Measurements from ENCODE around the gene PPP6R1. TPM values are rescaled to one million over a fixed set of nuclear protein-coding genes. Genes with fewer than 3 reads are reported as not detected.

PPP6R1 gene
- total and polyA plus RNA-seq, 4 donors = 37.3 to 86.3 (median 48.1) TPM

DNA sequence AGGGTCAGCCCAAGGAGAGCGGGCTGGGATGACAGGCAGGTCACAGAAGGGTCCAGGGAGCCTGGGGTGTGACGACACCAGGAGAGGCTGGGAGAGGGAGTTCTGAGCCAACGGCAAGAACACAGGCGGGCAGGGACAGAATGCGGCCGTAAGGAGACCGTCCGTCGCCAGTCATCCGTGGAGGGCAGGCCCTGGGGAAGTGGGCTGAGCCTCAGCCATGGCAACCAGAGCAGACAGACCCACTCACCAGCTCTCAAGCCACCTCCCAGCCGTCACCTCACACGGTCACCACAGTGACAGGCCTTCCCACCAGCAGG lies 26.6 kb downstream of the PPP6R1 start:
- DNase-seq (no peak), ATAC-seq (ENCODE audit: insufficient read depth, low FRiP score) (no peak)
- Histone ChIP-seq H3K36me3 (ENCODE audit: control insufficient read depth in 4 of 4, insufficient read depth in 4 of 4, low read length in 4 of 4) (peaks cover 24 to 74% (median 29%) of the 10 kb centered on the region in 4 donors), H3K4me3 (no peak overlapping the region), H3K27me3 (ENCODE audit: control insufficient read depth in 3 of 3, insufficient read depth in 3 of 3, low read length in 2 of 3) (no peaks in the 10 kb centered on the region), H3K27ac (ENCODE audit: low read depth in 1 of 2, low read length in 1 of 2) (no peak overlapping the region), H3K9ac (ENCODE audit: insufficient read depth in 1 of 2, low read length in 2 of 2) (no peak overlapping the region), H3K9me3 (ENCODE audit: control insufficient read depth in 4 of 4, insufficient read depth in 3 of 4, low read length in 3 of 4) (no peaks in the 10 kb centered on the region), H3K4me1 (ENCODE audit: control insufficient read depth in 5 of 5, insufficient read depth in 5 of 5, low read length in 5 of 5) (no peaks in the 10 kb centered on the region)
- WGBS, 2 donors = 80 to 90% methylated on average over 12 of the region's 12 CpGs
- TF ChIP-seq, protein P1, sequence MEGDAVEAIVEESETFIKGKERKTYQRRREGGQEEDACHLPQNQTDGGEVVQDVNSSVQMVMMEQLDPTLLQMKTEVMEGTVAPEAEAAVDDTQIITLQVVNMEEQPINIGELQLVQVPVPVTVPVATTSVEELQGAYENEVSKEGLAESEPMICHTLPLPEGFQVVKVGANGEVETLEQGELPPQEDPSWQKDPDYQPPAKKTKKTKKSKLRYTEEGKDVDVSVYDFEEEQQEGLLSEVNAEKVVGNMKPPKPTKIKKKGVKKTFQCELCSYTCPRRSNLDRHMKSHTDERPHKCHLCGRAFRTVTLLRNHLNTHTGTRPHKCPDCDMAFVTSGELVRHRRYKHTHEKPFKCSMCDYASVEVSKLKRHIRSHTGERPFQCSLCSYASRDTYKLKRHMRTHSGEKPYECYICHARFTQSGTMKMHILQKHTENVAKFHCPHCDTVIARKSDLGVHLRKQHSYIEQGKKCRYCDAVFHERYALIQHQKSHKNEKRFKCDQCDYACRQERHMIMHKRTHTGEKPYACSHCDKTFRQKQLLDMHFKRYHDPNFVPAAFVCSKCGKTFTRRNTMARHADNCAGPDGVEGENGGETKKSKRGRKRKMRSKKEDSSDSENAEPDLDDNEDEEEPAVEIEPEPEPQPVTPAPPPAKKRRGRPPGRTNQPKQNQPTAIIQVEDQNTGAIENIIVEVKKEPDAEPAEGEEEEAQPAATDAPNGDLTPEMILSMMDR (IDR thresholded peaks at IDR 0.05; ENCODE audit: control extremely low read depth, extremely low read depth) = no peak

DNA sequence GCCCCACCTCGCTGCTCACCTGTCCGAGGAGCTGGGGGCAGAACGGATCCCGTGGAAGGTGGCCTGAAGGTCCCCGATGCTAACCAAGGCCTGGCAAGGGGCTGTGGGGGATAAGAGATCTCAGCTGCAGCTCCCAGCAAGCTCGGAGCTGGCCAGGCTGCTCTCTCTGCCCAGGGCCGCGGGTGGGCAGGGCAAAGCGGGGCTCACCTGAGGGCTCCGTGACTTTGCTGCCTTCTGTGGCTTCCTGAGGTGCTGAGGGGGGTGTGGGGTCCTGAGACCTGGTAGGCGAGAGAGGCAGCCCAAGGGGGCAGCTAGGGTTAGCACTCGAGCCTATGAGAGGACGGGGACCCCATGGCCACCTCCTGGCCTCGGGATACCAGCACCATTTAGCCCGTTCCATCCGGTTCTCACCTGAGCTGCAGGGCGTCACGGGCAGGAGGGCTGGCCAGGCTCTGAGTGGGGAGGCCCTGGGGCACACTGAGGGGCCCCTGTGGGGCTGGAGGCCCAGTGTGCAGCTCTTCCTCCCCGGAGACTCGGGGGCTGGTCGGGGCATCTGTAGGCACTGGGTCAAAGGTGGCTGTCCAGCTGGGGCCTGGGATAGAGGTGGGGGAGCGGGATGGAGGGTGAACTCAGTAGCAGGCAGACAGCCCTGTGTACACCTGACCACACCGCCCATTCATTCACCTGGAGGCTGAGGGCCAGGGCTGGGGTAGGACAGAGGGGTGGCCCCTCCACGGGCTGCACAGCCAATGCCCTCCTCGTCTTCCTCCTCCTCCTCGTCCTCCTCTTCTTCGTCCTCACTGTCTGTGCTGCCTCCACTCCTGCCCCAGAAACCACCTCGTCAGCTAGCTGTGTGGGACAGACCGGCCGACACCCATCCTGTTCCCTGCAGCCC lies 27.2 kb downstream of the PPP6R1 start:
- ATAC-seq (ENCODE audit: insufficient read depth, low FRiP score) (no peak), DNase-seq (no peak)
- TF ChIP-seq, protein P1 (IDR thresholded peaks at IDR 0.05; ENCODE audit: control extremely low read depth, extremely low read depth) = no peak
- WGBS, 2 donors = 93 to 96% methylated on average over 30 of the region's 30 CpGs
- no peaks in the 10 kb centered on the region for H3K9me3 ChIP-seq (ENCODE audit: control insufficient read depth in 4 of 4, insufficient read depth in 3 of 4, low read length in 3 of 4)
- peaks cover 19 to 73% (median 26%) of the 10 kb centered on the region in 4 donors for H3K36me3 ChIP-seq (ENCODE audit: control insufficient read depth in 4 of 4, insufficient read depth in 4 of 4, low read length in 4 of 4)
- no peak overlapping the region for H3K27ac ChIP-seq (ENCODE audit: low read depth in 1 of 2, low read length in 1 of 2)
- H3K27me3 ChIP-seq (ENCODE audit: control insufficient read depth in 3 of 3, insufficient read depth in 3 of 3, low read length in 2 of 3) = no peaks in the 10 kb centered on the region
- H3K4me1 ChIP-seq (ENCODE audit: control insufficient read depth in 5 of 5, insufficient read depth in 5 of 5, low read length in 5 of 5) = no peaks in the 10 kb centered on the region
- H3K9ac ChIP-seq (ENCODE audit: insufficient read depth in 1 of 2, low read length in 2 of 2) = no peak overlapping the region
- no peak overlapping the region for H3K4me3 ChIP-seq

DNA sequence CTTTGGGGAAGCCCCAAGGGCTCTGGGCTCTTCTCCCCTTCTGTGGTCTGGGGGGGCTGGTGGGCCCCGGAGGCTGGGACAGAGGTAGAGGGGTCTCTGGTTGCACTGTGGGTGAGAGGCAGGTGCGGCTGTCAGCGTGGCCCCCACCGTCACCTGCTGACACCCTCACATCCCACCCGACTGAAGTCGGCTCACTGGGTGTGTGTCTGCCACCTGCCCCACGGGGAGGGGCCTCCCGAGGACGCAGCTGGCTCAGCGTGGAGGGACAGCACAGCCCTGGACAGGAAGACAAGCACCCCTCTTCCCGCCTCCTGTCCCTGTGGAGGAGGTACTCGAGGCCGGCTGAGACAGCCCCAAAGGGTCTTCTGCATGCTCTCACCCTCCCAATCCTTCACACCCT lies 28.0 kb downstream of the PPP6R1 start:
- Histone ChIP-seq H3K9me3 (ENCODE audit: control insufficient read depth in 4 of 4, insufficient read depth in 3 of 4, low read length in 3 of 4) (no peaks in the 10 kb centered on the region), H3K9ac (ENCODE audit: insufficient read depth in 1 of 2, low read length in 2 of 2) (no peak overlapping the region), H3K4me3 (no peak overlapping the region), H3K27ac (ENCODE audit: low read depth in 1 of 2, low read length in 1 of 2) (no peak overlapping the region), H3K27me3 (ENCODE audit: control insufficient read depth in 3 of 3, insufficient read depth in 3 of 3, low read length in 2 of 3) (no peaks in the 10 kb centered on the region), H3K36me3 (ENCODE audit: control insufficient read depth in 4 of 4, insufficient read depth in 4 of 4, low read length in 4 of 4) (peaks cover 15 to 73% (median 22%) of the 10 kb centered on the region in 4 donors), H3K4me1 (ENCODE audit: control insufficient read depth in 5 of 5, insufficient read depth in 5 of 5, low read length in 5 of 5) (no peaks in the 10 kb centered on the region)
- DNase-seq = no peak
- whole genome bisulfite sequencing, 2 donors = 92 to 96% methylated on average over 12 to 13 of the region's 13 CpGs
- ATAC-seq (ENCODE audit: insufficient read depth, low FRiP score) = no peak
- TF ChIP-seq, protein P1 (IDR thresholded peaks at IDR 0.05; ENCODE audit: control extremely low read depth, extremely low read depth) = no peak
